ENCODE results near the gene PNISR. TPM values are rescaled to one million over a fixed set of nuclear protein-coding genes. Genes with fewer than 3 reads are reported as not detected.

Gene PNISR
- total and polyA plus RNA-seq, 12 donors = 25.6 to 161 (median 90.3) TPM

DNA sequence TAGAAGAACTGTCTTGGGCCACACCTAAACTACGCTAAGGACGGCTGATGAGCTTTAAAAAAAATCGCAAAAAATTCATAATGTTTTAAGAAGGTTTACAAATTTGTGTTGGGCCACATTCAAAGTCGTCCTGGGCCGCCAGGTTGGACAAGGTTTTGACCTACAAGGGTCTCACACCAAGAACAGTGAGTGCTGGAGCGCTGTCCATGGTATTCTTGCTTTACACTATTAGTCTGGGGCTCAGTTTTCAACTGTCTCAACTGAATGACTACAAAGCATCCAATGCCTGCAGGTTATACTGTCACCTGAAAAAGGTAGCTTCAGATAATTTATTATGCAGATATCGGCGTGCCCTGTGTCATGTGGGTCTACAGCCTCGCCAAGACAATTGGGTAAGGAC, 72.0 kb downstream of the PNISR start:
- H3K4me3 ChIP-seq = no peak overlapping the region
- no peak for TF ChIP-seq POLR2A (IDR thresholded peaks at IDR 0.05)
- TF ChIP-seq, protein P1, sequence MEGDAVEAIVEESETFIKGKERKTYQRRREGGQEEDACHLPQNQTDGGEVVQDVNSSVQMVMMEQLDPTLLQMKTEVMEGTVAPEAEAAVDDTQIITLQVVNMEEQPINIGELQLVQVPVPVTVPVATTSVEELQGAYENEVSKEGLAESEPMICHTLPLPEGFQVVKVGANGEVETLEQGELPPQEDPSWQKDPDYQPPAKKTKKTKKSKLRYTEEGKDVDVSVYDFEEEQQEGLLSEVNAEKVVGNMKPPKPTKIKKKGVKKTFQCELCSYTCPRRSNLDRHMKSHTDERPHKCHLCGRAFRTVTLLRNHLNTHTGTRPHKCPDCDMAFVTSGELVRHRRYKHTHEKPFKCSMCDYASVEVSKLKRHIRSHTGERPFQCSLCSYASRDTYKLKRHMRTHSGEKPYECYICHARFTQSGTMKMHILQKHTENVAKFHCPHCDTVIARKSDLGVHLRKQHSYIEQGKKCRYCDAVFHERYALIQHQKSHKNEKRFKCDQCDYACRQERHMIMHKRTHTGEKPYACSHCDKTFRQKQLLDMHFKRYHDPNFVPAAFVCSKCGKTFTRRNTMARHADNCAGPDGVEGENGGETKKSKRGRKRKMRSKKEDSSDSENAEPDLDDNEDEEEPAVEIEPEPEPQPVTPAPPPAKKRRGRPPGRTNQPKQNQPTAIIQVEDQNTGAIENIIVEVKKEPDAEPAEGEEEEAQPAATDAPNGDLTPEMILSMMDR (IDR thresholded peaks at IDR 0.05) = no peak
- intact Hi-C loops (cut with DNase I) = no loop called here
- 68 to 74% (median 71%) methylated on average over 9 of the region's 9 CpGs for WGBS, 4 donors
- no peaks in the 10 kb centered on the region for H3K9me3 ChIP-seq (replicated peaks in 1 of 3)
- H3K4me1 ChIP-seq (replicated peaks in 1 of 2) = peaks cover 0 to 6% of the 10 kb centered on the region in 2 donors
- no peaks in the 10 kb centered on the region for H3K36me3 ChIP-seq (replicated peaks in 1 of 2)
- no peak overlapping the region for H3K27ac ChIP-seq
- peaks cover 7% of the 10 kb centered on the region for H3K27me3 ChIP-seq
- DNase-seq = no peak

DNA sequence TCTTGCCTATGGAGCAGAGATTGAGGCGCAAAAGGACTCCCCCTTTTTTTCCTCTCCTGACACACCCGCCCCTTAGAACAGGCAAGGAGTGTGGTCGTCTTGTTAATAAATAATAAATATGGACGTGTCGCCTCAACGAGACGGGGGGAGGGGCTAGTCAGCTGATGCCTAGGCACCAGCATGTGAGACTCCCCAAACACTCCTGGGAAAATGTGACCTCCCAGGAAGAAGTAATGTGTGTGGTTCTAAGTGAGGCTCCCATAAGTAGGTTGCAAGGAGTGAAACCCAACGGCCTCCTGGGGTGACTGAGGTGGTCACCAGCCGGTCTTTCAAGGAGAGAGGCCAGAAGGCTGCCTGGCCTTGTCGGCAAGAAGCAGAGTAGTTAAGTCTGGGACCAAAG, 74.5 kb downstream of the PNISR start:
- no peak overlapping the region for H3K4me3 ChIP-seq
- H3K27me3 ChIP-seq = peaks cover 10% of the 10 kb centered on the region
- no peak for TF ChIP-seq POLR2A (IDR thresholded peaks at IDR 0.05)
- TF ChIP-seq, protein P1 (IDR thresholded peaks at IDR 0.05) = no peak
- intact Hi-C loops (cut with DNase I) = no loop called here
- peak in 1 of 7 donors; percentile 53 for DNase-seq
- no peaks in the 10 kb centered on the region for H3K36me3 ChIP-seq (replicated peaks in 1 of 2)
- H3K27ac ChIP-seq = no peak overlapping the region
- H3K4me1 ChIP-seq (replicated peaks in 1 of 2) = peaks cover 0 to 6% of the 10 kb centered on the region in 2 donors
- 25 to 34% (median 30%) methylated on average over 10 of the region's 10 CpGs for WGBS, 4 donors
- H3K9me3 ChIP-seq (replicated peaks in 1 of 3) = no peaks in the 10 kb centered on the region

DNA sequence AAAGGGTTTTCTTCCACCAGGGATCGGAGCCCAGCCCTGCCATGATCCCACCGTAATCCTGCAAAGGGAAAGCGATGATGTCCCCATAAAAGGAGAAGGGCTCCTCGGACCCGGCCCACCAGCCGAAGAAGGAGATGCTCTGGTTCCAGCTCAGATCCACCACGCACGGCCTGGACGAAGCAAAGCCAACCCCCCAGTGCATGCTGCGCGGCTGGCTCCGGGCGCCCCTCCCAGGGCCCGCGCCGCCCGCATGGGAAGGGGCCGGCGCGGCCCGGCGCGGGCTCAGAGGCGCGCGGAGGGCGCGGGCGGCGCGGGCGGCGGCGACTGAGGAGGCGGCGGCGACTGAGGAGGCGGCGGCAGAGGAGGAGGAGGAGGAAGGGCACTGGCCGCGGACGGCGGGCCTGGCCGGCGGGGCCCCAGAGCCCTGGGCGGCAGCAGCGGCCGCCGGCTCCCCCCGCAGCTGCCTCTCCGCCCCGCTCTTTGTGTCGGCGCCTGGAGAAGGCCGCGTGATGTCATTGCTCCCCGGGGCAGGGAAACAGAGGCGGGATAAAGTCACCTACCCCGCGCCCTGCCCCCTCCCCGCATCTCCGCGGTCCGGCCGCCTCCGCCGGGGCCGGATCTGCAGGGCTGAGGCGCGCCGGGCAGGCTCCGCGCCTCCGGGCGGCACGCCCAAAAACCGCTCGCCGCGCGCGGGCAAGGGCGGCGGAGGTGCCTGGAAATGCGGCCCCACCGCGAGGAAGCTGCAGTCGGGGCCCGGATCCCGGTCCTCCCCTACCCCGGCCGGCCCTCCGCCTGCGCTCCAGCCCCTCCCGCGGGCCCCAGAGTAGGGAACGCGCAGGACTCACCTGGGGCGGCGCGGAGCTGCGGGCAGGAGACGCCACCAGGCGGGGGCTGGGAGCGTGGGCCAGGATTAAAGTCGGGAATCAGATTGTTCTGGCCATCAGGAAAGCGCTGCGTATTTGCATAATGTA, 75.7 kb downstream of the PNISR start, which contains the start of gene FAXC:
FAXC (minus strand) TSS at position 504 of the 971 bp plus-strand sequence; CDS start at position 202, 302 bp downstream.
- Histone ChIP-seq H3K4me3 (peak within 1 kb of the TSS in 2 of 4 donors; percentile 17 to 55), H3K27me3 (peaks cover 7% of the 10 kb centered on the region), H3K9me3 (replicated peaks in 1 of 3) (no peaks in the 10 kb centered on the region), H3K27ac (peak within 1 kb of the TSS in 1 of 5 donors; percentile 49), H3K36me3 (replicated peaks in 1 of 2) (no peaks in the 10 kb centered on the region), H3K4me1 (replicated peaks in 1 of 2) (peaks cover 0 to 6% of the 10 kb centered on the region in 2 donors)
- intact Hi-C loops (cut with DNase I) = no loop called here
- TF ChIP-seq POLR2A (IDR thresholded peaks at IDR 0.05) = no peak
- TF ChIP-seq, protein P1 (IDR thresholded peaks at IDR 0.05) = no peak
- WGBS, 4 donors = 0 to 1% (median 0%) methylated on average over 4 to 108 of the region's 108 CpGs
- DNase-seq = peak in 5 of 7 donors; percentile 15 to 60 (median 30)

DNA sequence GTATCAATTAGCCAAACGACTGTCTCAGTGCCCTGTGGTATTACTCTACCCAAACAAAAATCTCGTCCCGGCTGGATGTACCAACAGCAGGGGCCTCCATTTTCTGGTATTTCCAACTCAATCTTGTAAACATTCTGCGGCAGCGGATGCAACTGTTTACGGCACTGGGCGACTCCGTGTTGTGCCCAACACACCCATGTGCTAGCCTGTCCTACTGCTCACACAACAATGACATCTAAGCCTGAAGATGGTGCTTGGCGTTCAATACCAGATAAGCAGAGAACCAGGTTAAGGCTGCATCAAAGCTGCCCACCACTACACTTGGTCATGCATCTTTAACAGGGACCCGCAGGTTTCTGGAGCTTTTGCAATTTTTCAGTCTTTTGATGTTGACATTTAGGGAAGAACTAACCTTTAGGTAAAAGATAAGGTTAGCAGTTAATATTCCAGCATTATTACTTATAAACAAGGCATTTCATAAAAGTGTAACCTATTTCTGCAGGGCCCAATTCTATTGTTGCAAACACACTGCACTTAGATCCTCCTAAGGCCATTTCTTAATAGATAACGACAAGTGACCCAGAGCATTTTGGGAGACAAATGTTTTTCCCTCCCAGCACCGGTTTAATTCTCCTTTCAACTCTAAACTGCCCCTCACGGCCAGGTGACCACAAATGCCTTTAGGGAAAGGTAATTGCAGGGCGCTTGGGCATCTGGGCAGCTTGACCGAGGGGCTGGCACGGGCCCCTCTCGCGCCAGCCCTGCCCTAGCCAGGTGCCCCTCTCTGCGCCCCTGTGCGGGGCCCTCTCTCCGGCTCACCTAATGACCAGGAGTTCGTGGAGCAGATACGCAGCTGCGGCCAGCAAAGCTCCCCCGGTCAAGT, 76.6 kb downstream of the PNISR start:
- DNase-seq = no peak
- no peaks in the 10 kb centered on the region for H3K9me3 ChIP-seq (replicated peaks in 1 of 3)
- H3K27me3 ChIP-seq = peaks cover 7% of the 10 kb centered on the region
- H3K4me1 ChIP-seq (replicated peaks in 1 of 2) = peaks cover 0 to 6% of the 10 kb centered on the region in 2 donors
- TF ChIP-seq, protein P1 (IDR thresholded peaks at IDR 0.05) = no peak
- TF ChIP-seq POLR2A (IDR thresholded peaks at IDR 0.05) = no peak
- H3K36me3 ChIP-seq (replicated peaks in 1 of 2) = no peaks in the 10 kb centered on the region
- intact Hi-C loops (cut with DNase I) = no loop called here
- no peak overlapping the region for H3K27ac ChIP-seq
- H3K4me3 ChIP-seq = peak overlapping the region in 1 of 4 donors; percentile 55
- 51 to 72% (median 52%) methylated on average over 12 to 25 of the region's 25 CpGs for WGBS, 4 donors
